Measurements from ENCODE around the gene PIWIL4. TPM values are rescaled to one million over a fixed set of nuclear protein-coding genes. Genes with fewer than 3 reads are reported as not detected.

The PIWIL4 gene
- total RNA-seq (ENCODE audit: insufficient read depth, low replicate concordance): 7.5 TPM

- no peak for DNase-seq (ENCODE audit: low spot score)
Observed at GRCh38 chr11:94567181-94567670, at the start of gene PIWIL4. TSS of gene PIWIL4 (plus strand) at chr11:94567368. CDS start at chr11:94567519, 151 bp downstream.

- DNase-seq (ENCODE audit: low spot score): no peak
Observed at GRCh38 chr11:94518300-94518699, 48.9 kb upstream of the PIWIL4 start.

GRCh38 chr11:94519478-94520084, 47.6 kb upstream of the PIWIL4 start:
- DNase-seq (ENCODE audit: low spot score): peak; percentile 58

DNA sequence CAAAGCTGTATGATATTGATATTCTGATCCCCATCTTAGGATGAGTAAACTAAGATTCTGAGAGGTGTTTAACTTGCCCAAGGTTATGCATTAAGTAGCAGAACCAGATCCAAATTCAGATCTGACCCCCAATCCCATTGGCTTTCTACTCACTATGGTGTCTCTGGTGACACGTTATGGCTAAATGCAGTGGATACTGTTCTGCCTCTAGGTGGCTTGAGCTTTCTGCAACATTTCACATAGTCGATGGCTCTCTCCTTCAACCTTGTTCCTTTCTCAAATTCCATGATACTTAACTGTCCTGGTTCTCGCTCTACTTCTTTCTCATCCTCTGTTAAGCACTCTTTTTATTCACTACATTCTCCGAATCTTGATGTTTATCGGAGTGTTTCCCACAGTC, 45.5 kb upstream of the PIWIL4 start:
- no peak for DNase-seq (ENCODE audit: low spot score)

GRCh38 chr11:94524341-94524740, 42.8 kb upstream of the PIWIL4 start:
- peak; percentile 54 for DNase-seq (ENCODE audit: low spot score)

DNA sequence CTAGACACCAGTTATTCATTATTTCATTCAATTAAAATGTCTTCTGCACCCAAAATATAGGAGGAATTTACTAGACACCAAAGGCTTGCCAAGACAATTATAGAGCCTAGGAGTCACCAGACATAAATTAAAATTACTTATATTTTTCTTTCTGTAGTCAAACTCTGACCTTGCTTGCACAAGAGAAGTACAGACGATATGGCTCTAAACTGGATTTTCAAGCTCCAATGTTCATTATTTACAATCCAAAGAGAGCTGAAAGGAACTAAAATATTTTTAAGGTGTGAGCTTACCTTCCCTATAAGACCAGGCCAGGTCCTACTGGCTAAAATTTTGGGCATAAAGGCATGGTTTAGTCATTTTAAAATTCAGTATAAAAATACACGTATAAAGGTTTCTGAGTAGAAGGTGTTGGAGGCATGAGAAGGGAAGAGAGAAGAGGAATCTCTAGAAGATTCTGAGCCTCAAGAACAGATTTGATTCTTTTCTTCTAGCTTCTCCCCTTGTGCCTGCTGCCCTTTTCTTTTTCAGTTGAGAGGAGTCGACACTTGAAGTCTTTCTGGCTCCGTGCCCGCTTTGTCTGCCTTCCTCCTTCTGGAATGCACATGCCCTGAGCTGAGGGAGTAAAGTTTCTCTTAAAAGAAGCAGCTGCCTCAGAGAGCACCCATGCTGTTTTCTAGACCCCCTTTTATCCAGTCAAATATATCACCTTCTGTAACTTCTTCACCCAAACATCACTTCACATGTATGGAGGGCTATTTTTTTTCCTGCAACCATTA, 41.4 kb upstream of the PIWIL4 start:
- DNase-seq (ENCODE audit: low spot score): peak; percentile 90

GRCh38 chr11:94526645-94527438, 40.3 kb upstream of the PIWIL4 start:
- peak; percentile 27 for DNase-seq (ENCODE audit: low spot score)

DNA sequence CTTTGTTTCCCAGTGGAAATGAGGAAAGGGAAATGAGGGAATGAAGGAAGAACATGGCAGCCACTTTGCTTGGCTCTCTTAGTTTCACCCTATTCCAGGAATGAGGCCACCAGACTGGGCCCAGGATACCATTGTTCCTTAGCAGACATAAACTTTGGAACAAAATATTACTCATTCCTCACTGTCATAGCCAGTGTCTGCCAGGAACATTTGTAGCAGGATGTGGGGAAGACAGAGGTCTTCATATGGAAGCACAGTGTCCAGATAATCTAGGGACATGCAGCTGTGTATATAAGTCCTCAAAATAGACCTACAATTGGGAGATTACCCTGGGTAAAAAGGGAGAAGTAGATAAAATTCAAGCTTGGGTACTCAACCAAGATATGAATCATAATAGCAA, 38.6 kb upstream of the PIWIL4 start:
- no peak for DNase-seq (ENCODE audit: low spot score)

GRCh38 chr11:94532211-94532610, 35.0 kb upstream of the PIWIL4 start:
- no peak for DNase-seq (ENCODE audit: low spot score)

- DNase-seq (ENCODE audit: low spot score): no peak
Observed at GRCh38 chr11:94533206-94533605, 34.0 kb upstream of the PIWIL4 start.

DNA sequence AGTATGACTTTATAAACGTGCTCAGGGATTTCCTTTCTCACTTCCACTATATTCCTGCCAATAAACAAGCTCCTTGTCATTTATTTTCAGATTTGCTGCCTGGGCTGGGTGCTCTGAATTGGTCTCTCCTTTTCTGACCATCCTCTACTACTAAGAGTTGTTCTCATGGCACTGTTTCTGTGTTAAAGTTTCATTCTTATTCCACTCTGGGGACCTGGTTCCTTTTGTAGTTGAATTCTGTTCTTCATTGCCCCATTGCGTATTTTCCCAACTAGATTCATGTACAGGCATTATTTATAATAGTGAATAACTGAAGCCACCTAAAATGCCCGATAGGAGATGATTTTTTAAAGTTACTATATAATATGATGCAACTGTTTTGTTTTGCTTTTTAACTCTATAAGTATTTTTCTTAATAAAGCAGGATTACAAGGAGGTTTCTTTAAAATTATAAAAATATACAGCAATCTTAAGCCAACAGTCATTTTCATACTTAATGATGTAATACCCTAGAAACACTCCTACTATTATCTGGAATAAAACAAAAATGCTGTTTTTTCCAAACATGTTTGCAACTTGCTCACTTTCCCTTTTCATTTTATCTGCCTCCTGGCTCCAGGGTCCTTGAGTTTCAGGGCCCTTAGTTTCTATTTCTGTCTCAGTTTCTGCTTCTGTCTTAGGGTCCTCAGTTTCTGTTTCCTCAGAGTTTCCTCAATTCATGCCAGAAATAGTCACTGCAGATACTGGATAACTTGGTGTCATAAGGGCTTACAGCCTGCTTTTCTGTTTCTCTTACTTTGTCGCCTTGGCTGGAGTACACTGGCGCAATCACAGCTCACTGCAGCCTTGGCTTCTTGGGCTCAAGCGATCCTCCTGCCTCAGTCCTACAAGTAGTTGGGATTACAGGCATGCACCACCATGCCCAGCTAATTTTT, 33.2 kb upstream of the PIWIL4 start:
- peak; percentile 36 for DNase-seq (ENCODE audit: low spot score)

DNA sequence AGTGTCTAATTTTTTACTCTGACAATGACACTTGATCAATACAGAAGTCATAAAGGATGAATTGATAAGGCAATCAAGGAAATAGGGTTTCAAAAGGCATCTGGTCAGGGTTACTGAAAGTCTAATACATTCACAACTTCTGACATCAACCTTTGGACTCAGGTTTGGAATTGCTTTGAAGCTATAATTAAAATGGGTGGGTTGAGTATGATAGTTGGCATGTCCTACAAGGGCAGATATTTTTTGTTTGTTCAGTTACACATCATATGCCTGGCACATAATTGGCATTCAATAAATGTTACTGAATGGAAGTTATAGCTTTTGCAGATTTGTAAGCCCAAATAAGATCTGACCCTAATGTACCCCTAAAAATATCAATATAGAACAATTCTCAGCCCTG, 30.8 kb upstream of the PIWIL4 start:
- DNase-seq (ENCODE audit: low spot score): no peak

- no peak for DNase-seq (ENCODE audit: low spot score)
Observed at GRCh38 chr11:94537031-94537600, 30.1 kb upstream of the PIWIL4 start.

- no peak for DNase-seq (ENCODE audit: low spot score)
Observed at GRCh38 chr11:94539420-94539819, 27.7 kb upstream of the PIWIL4 start.

- DNase-seq (ENCODE audit: low spot score): peak; percentile 90
Observed at GRCh38 chr11:94543695-94544645, 23.2 kb upstream of the PIWIL4 start, which contains the start of gene FUT4. TSS of gene FUT4 (plus strand) at chr11:94543921. CDS start at chr11:94544134, 213 bp downstream.

- DNase-seq (ENCODE audit: low spot score): no peak
Observed at GRCh38 chr11:94544646-94545263, 22.4 kb upstream of the PIWIL4 start.

DNA sequence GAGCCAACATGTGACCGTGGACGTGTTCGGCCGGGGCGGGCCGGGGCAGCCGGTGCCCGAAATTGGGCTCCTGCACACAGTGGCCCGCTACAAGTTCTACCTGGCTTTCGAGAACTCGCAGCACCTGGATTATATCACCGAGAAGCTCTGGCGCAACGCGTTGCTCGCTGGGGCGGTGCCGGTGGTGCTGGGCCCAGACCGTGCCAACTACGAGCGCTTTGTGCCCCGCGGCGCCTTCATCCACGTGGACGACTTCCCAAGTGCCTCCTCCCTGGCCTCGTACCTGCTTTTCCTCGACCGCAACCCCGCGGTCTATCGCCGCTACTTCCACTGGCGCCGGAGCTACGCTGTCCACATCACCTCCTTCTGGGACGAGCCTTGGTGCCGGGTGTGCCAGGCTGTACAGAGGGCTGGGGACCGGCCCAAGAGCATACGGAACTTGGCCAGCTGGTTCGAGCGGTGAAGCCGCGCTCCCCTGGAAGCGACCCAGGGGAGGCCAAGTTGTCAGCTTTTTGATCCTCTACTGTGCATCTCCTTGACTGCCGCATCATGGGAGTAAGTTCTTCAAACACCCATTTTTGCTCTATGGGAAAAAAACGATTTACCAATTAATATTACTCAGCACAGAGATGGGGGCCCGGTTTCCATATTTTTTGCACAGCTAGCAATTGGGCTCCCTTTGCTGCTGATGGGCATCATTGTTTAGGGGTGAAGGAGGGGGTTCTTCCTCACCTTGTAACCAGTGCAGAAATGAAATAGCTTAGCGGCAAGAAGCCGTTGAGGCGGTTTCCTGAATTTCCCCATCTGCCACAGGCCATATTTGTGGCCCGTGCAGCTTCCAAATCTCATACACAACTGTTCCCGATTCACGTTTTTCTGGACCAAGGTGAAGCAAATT, 21.7 kb upstream of the PIWIL4 start:
- DNase-seq (ENCODE audit: low spot score): no peak

GRCh38 chr11:94546162-94546470, 21.1 kb upstream of the PIWIL4 start:
- no peak for DNase-seq (ENCODE audit: low spot score)
